Measurements from ENCODE around the gene SESN2.
A peak's percentile ranks its signal among the peaks of the same experiment; 100 is the strongest.

Gene SESN2

DNA sequence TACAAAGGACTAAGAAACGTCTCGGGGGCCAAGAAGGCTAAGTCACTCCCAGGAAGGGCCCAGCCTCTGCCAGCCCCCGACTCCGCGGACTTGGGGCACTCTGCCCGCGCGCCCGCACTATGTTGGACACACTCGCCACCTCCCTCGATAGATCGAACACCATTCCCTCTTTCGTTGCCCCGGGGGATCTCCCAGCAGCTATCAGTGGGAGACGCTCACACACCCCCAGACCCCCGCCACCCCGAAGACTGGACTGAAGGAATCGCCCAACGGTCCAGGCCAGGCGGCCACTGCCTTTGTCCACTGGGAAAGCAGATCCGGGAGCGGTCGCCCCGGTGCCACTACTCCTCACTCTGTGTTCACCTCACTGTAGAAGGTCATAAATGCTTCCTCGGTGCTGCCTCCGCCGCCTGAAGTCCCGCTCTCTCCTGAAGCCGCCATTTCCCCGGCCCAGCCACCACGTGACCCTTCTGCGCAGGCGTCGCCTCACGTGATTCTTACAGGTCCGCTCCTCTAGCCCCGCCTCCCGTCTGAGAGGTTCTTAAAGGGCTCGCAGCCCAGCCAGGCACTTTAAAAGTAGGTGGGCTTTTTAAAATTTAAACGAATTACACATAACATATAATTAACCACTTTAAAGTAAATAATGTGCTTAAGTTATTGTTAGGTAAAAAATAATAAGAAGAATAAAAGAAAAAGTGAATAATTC, 26.6 kb upstream of the SESN2 start, which contains the start of gene DNAJC8:
Gene DNAJC8 (minus strand): TSS at position 472 of the 706 bp plus-strand sequence. CDS start 31 bp downstream, at position 441.
- DNase-seq, result peak; percentile 91
- TF ChIP-seq CTCF (IDR thresholded peaks at IDR 0.05; ENCODE audit: low read depth, low read length, missing control alignments), result no peak
- in situ Hi-C loops (cut with HindIII; ENCODE audit: low pct_ligation_motif_present, low sequenced_read_pairs), result no loop called here
- peaks cover 14% of the 10 kb centered on the region for H3K36me3 ChIP-seq (replicated peaks)
- no peaks in the 10 kb centered on the region for H3K27me3 ChIP-seq (replicated peaks)
- H3K4me3 ChIP-seq (ENCODE audit: low read depth, low read length), result peak within 1 kb of the TSS; percentile 99
- peak within 1 kb of the TSS; percentile 83 for H3K27ac ChIP-seq

DNA sequence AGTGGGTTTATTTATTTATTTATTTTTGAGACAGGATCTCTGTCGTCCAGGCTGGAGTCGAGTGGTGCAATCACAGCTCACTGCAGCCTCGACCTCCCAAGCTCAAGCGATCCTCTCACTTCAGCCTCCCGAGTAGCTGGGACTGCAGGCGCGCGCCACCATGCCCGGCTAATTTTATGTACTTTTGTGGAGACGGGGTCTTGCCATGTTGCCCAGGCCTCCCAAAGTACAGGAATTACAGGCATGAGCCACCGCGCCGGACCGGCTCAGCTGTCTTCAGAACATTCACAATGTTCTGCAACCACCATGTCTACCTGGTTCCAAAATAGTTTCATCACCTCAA, 26.1 kb upstream of the SESN2 start:
- Histone ChIP-seq H3K27me3 (replicated peaks) (no peaks in the 10 kb centered on the region), H3K4me3 (ENCODE audit: low read depth, low read length) (no peak overlapping the region), H3K27ac (no peak overlapping the region), H3K36me3 (replicated peaks) (peaks cover 11% of the 10 kb centered on the region)
- DNase-seq, result no peak
- no peak for TF ChIP-seq CTCF (IDR thresholded peaks at IDR 0.05; ENCODE audit: low read depth, low read length, missing control alignments)
- in situ Hi-C loops (cut with HindIII; ENCODE audit: low pct_ligation_motif_present, low sequenced_read_pairs), result no loop called here

GRCh38 chr1:28235755-28236655, 23.3 kb upstream of the SESN2 start, which contains the start of gene ATP5IF1:
Gene ATP5IF1, plus strand, starts transcription at chr1:28236124. Its CDS starts 60 bp downstream, at chr1:28236184.
- H3K4me3 ChIP-seq (ENCODE audit: low read depth, low read length), result peak within 1 kb of the TSS; percentile 73
- in situ Hi-C loops (cut with HindIII; ENCODE audit: low pct_ligation_motif_present, low sequenced_read_pairs), result no loop called here
- peak; percentile 98 for DNase-seq
- no peaks in the 10 kb centered on the region for H3K27me3 ChIP-seq (replicated peaks)
- TF ChIP-seq CTCF (IDR thresholded peaks at IDR 0.05; ENCODE audit: low read depth, low read length, missing control alignments), result no peak
- peak within 1 kb of the TSS; percentile 69 for H3K27ac ChIP-seq
- H3K36me3 ChIP-seq (replicated peaks), result peaks cover 5% of the 10 kb centered on the region

- TF ChIP-seq CTCF (IDR thresholded peaks at IDR 0.05; ENCODE audit: low read depth, low read length, missing control alignments), result no peak
- DNase-seq, result no peak
- Histone ChIP-seq H3K27me3 (replicated peaks) (no peaks in the 10 kb centered on the region), H3K4me3 (ENCODE audit: low read depth, low read length) (peak overlapping the region; percentile 73), H3K27ac (peak overlapping the region; percentile 69), H3K36me3 (replicated peaks) (peaks cover 5% of the 10 kb centered on the region)
- in situ Hi-C loops (cut with HindIII; ENCODE audit: low pct_ligation_motif_present, low sequenced_read_pairs), result no loop called here
Measured at GRCh38 chr1:28236656-28237322, 22.5 kb upstream of the SESN2 start.

GRCh38 chr1:28239004-28239403, 20.3 kb upstream of the SESN2 start:
- Histone ChIP-seq H3K4me3 (ENCODE audit: low read depth, low read length) (no peak overlapping the region), H3K36me3 (replicated peaks) (peaks cover 5% of the 10 kb centered on the region), H3K27ac (no peak overlapping the region), H3K27me3 (replicated peaks) (no peaks in the 10 kb centered on the region)
- no peak for TF ChIP-seq CTCF (IDR thresholded peaks at IDR 0.05; ENCODE audit: low read depth, low read length, missing control alignments)
- DNase-seq, result no peak
- in situ Hi-C loops (cut with HindIII; ENCODE audit: low pct_ligation_motif_present, low sequenced_read_pairs), result no loop called here

Data from brain microvascular endothelial cell (primary cell).